Muscle layer of duodenum (tissue), 2 donors: Measurements from ENCODE around the gene SLC26A2.

ENCODE experiments used
- H3K27ac ChIP-seq: one replicate; pipeline ENCODE4 v1.7.0; 2013; ENCODE audit warnings: mild to moderate bottlenecking, low read length
- H3K27me3 ChIP-seq: one replicate; pipeline ENCODE4 v1.7.0; 2013; ENCODE audit warnings: low read depth, mild to moderate bottlenecking, control low read depth, low read length
- H3K36me3 ChIP-seq, 2 donors: one replicate each; pipeline ENCODE4 v1.7.0; 2013; ENCODE audit warnings: low read length in 2 of 2, control low read depth in 1 of 2, mild to moderate bottlenecking in 1 of 2; ENCODE audit not compliant: insufficient read depth in 2 of 2, control insufficient read depth in 1 of 2
- H3K4me1 ChIP-seq, 2 donors: one replicate each; pipeline ENCODE4 v1.7.0; 2013; ENCODE audit warnings: low read length in 2 of 2, mild to moderate bottlenecking in 2 of 2, control low read depth in 1 of 2, moderate library complexity in 1 of 2; ENCODE audit not compliant: insufficient read depth in 2 of 2, control insufficient read depth in 1 of 2
- H3K4me3 ChIP-seq, 2 donors: one replicate each; pipeline ENCODE4 v1.7.0; 2013; ENCODE audit warnings: low read length in 2 of 2, low read depth in 1 of 2, mild to moderate bottlenecking in 1 of 2
- H3K9me3 ChIP-seq, 2 donors: one replicate each; pipeline ENCODE4 v1.7.0; 2013; ENCODE audit warnings: low read length in 2 of 2, control low read depth in 1 of 2, mild to moderate bottlenecking in 1 of 2; ENCODE audit not compliant: control insufficient read depth in 1 of 2
- donor health status: healthy.

Gene SLC26A2

GRCh38 chr5:149998281-149998680 is 37.7 kb downstream of the SLC26A2 start:
- H3K9me3 ChIP-seq = no peaks in the 10 kb centered on the region

GRCh38 chr5:149999359-149999758 is 38.8 kb downstream of the SLC26A2 start:
- peak overlapping the region; percentile 92 for H3K27ac ChIP-seq
- no peaks in the 10 kb centered on the region for H3K27me3 ChIP-seq
- peaks cover 9 to 31% of the 10 kb centered on the region in 2 donors for H3K4me1 ChIP-seq
- peak overlapping the region; percentile 87 to 89 for H3K4me3 ChIP-seq
- H3K36me3 ChIP-seq = peaks cover 15 to 20% of the 10 kb centered on the region in 2 donors
- no peaks in the 10 kb centered on the region for H3K9me3 ChIP-seq

More at GRCh38 chr5:149998281-149998680, 37.7 kb downstream of the SLC26A2 start:
- Histone ChIP-seq H3K36me3 (peaks cover 14 to 25% of the 10 kb centered on the region in 2 donors), H3K27me3 (no peaks in the 10 kb centered on the region), H3K4me3 (no peak overlapping the region), H3K27ac (no peak overlapping the region), H3K4me1 (peaks cover 9 to 31% of the 10 kb centered on the region in 2 donors)

- Histone ChIP-seq H3K27me3 (no peaks in the 10 kb centered on the region), H3K9me3 (no peaks in the 10 kb centered on the region), H3K4me1 (peaks cover 9 to 31% of the 10 kb centered on the region in 2 donors), H3K36me3 (peaks cover 18 to 19% of the 10 kb centered on the region in 2 donors), H3K4me3 (peak overlapping the region; percentile 87 to 89), H3K27ac (peak overlapping the region; percentile 92)
These were observed 39.3 kb downstream of the SLC26A2 start for GRCh38 chr5:149999866-150000255.

GRCh38 chr5:150000256-150000989 is 39.9 kb downstream of the SLC26A2 start, which contains the start of the genes HMGXB3 and TIGD6:
Gene HMGXB3, plus strand, starts transcription at chr5:150000739. Its CDS starts 4,114 bp downstream, at chr5:150004853.
Gene TIGD6, minus strand, starts transcription at chr5:150000654. Its CDS starts 4,306 bp downstream, at chr5:149996348.
- no peaks in the 10 kb centered on the region for H3K27me3 ChIP-seq
- peak within 1 kb of the TSS; percentile 92 for H3K27ac ChIP-seq
- peak within 1 kb of the TSS; percentile 87 to 89 for H3K4me3 ChIP-seq
- H3K9me3 ChIP-seq = no peaks in the 10 kb centered on the region
- peaks cover 9 to 31% of the 10 kb centered on the region in 2 donors for H3K4me1 ChIP-seq
- peaks cover 13 to 19% of the 10 kb centered on the region in 2 donors for H3K36me3 ChIP-seq

GRCh38 chr5:150000990-150001659 is 40.6 kb downstream of the SLC26A2 start:
- H3K4me1 ChIP-seq = peaks cover 9 to 31% of the 10 kb centered on the region in 2 donors
- H3K27ac ChIP-seq = peak overlapping the region; percentile 92
- peak overlapping the region; percentile 87 to 89 for H3K4me3 ChIP-seq
- no peaks in the 10 kb centered on the region for H3K9me3 ChIP-seq
- H3K36me3 ChIP-seq = peaks cover 13 to 19% of the 10 kb centered on the region in 2 donors
- no peaks in the 10 kb centered on the region for H3K27me3 ChIP-seq

GRCh38 chr5:150001660-150002486 is 41.3 kb downstream of the SLC26A2 start:
- Histone ChIP-seq H3K9me3 (no peaks in the 10 kb centered on the region), H3K36me3 (peaks cover 17 to 27% of the 10 kb centered on the region in 2 donors), H3K27me3 (no peaks in the 10 kb centered on the region), H3K4me1 (peaks cover 9 to 31% of the 10 kb centered on the region in 2 donors), H3K27ac (peak overlapping the region; percentile 92), H3K4me3 (peak overlapping the region; percentile 87 to 89)

GRCh38 chr5:150006318-150006717 is 45.8 kb downstream of the SLC26A2 start:
- Histone ChIP-seq H3K27ac (no peak overlapping the region), H3K36me3 (peaks cover 51 to 56% of the 10 kb centered on the region in 2 donors), H3K27me3 (no peaks in the 10 kb centered on the region), H3K4me1 (peaks cover 0 to 19% of the 10 kb centered on the region in 2 donors), H3K9me3 (no peaks in the 10 kb centered on the region), H3K4me3 (no peak overlapping the region)

GRCh38 chr5:150007050-150007449 is 46.5 kb downstream of the SLC26A2 start:
- Histone ChIP-seq H3K27me3 (no peaks in the 10 kb centered on the region), H3K36me3 (peaks cover 54 to 64% of the 10 kb centered on the region in 2 donors), H3K27ac (no peak overlapping the region), H3K4me3 (no peak overlapping the region), H3K9me3 (no peaks in the 10 kb centered on the region), H3K4me1 (peaks cover 0 to 13% of the 10 kb centered on the region in 2 donors)

GRCh38 chr5:150009671-150010387 is 49.3 kb downstream of the SLC26A2 start:
- no peaks in the 10 kb centered on the region for H3K27me3 ChIP-seq
- H3K9me3 ChIP-seq = peaks cover 0 to under 1% of the 10 kb centered on the region in 2 donors
- no peak overlapping the region for H3K27ac ChIP-seq
- H3K4me1 ChIP-seq = no peaks in the 10 kb centered on the region
- no peak overlapping the region for H3K4me3 ChIP-seq
- H3K36me3 ChIP-seq = peaks cover 78 to 86% of the 10 kb centered on the region in 2 donors

GRCh38 chr5:150013931-150014330 is 53.4 kb downstream of the SLC26A2 start:
- no peak overlapping the region for H3K27ac ChIP-seq
- peaks cover 0 to 8% of the 10 kb centered on the region in 2 donors for H3K9me3 ChIP-seq
- peaks cover 68 to 81% of the 10 kb centered on the region in 2 donors for H3K36me3 ChIP-seq
- no peaks in the 10 kb centered on the region for H3K27me3 ChIP-seq
- H3K4me3 ChIP-seq = no peak overlapping the region
- H3K4me1 ChIP-seq = no peaks in the 10 kb centered on the region
